Omental fat pad (tissue), 4 donors: ENCODE measurements around the gene AURKAIP1. TPM values are rescaled to one million over a fixed set of nuclear protein-coding genes. Genes with fewer than 3 reads are reported as not detected.
A peak's percentile ranks its signal among the peaks of the same experiment; 100 is the strongest.

Source experiments
- ATAC-seq: fragments of 150-250 bp; one replicate; pipeline ENCODE4 v1.9.1; 2016; ENCODE audit warnings: mild to moderate bottlenecking, moderate library complexity; ENCODE audit not compliant: low FRiP score
- DNase-seq: peaks from one replicate; pipeline ENCODE4 v3.0.0-alpha.2; 2019; ENCODE audit warnings: low spot score
- CTCF ChIP-seq, 3 donors: fragments of 450-650 bp; IDR thresholded peaks; one replicate each; pipeline ENCODE4 v1.5.1; 2016 to 2017; ENCODE audit warnings: antibody characterized with exemption in 3 of 3, mild to moderate bottlenecking in 3 of 3, moderate library complexity in 2 of 3
- total RNA-seq, 4 donors: library from RNA; depleted of rRNA; stranded (reverse); fragments of >200 nt; gene quantifications; one replicate each; pipeline ENCODE4 v1.1.0, GENCODE V29; 2016

The AURKAIP1 gene
- total RNA-seq, 4 donors from 2014 or later = 96.3 to 115 (median 105) TPM

- TF ChIP-seq CTCF (IDR thresholded peaks at IDR 0.05) = no peak
- DNase-seq (no peak), ATAC-seq (no peak)
Observed at GRCh38 chr1:1326075-1326605, 48.9 kb downstream of the AURKAIP1 start.

- ATAC-seq (no peak), DNase-seq (no peak)
- TF ChIP-seq CTCF (IDR thresholded peaks at IDR 0.05) = no peak
Observed at GRCh38 chr1:1325288-1326074, 49.5 kb downstream of the AURKAIP1 start.

- no peak for TF ChIP-seq CTCF (IDR thresholded peaks at IDR 0.05)
- peak; percentile 80 for DNase-seq
- ATAC-seq = peak; percentile 79
Observed at GRCh38 chr1:1324524-1325287, 50.3 kb downstream of the AURKAIP1 start, which contains the start of the genes CPTP and INTS11. Gene CPTP (plus strand): TSS chr1:1324802. CDS start chr1:1326911, 2,109 bp downstream. Gene INTS11 (minus strand): TSS chr1:1324660. CDS start chr1:1324608, 52 bp downstream.

- DNase-seq (no peak), ATAC-seq (peak; percentile 2)
- no peak for TF ChIP-seq CTCF (IDR thresholded peaks at IDR 0.05)
Observed at GRCh38 chr1:1324084-1324523, 50.9 kb downstream of the AURKAIP1 start.

Other genes starting within 250 kb of the AURKAIP1 start
- gene TTLL10, start 201.3 kb downstream of the AURKAIP1 start, total RNA-seq = 1 to 10 TPM in 1 of 4 donors, under 1 TPM in 2, not detected in 1; 0.48 to 1.0 (median 0.95) TPM
- 1 to 10 TPM in 2 of 4 donors, under 1 TPM in 1, not detected in 1; 0.44 to 2.8 (median 1.7) TPM for gene TNFRSF18, start 168.6 kb downstream of the AURKAIP1 start, total RNA-seq
- gene TNFRSF4, start 161.1 kb downstream of the AURKAIP1 start, total RNA-seq = 10 to 100 TPM in 1 of 4 donors, 1 to 10 TPM in 3; 2.4 to 10.7 (median 5.9) TPM
- gene SDF4, start 143.2 kb downstream of the AURKAIP1 start, total RNA-seq = 100 to 1,000 TPM in 2 of 4 donors, 10 to 100 TPM in 2; 78.3 to 122 (median 98.8) TPM
- gene B3GALT6, start 143.0 kb downstream of the AURKAIP1 start, total RNA-seq = 10 to 100 TPM; 14.6 to 27.1 (median 22.1) TPM
- gene C1QTNF12, start 128.5 kb downstream of the AURKAIP1 start, total RNA-seq = 1 to 10 TPM in 3 of 4 donors, not detected in 1; 1.0 to 5.2 (median 1.8) TPM
- 10 to 100 TPM; 30.4 to 50.3 (median 42.9) TPM for gene UBE2J2, start 101.4 kb downstream of the AURKAIP1 start, total RNA-seq
- gene SCNN1D, start 94.8 kb downstream of the AURKAIP1 start, total RNA-seq = 1 to 10 TPM in 3 of 4 donors, under 1 TPM in 1; 0.96 to 4.9 (median 2.7) TPM
- gene ACAP3, start 67.3 kb downstream of the AURKAIP1 start, total RNA-seq = 10 to 100 TPM; 19.2 to 41.8 (median 38.1) TPM
- gene PUSL1, start 66.6 kb downstream of the AURKAIP1 start, total RNA-seq = 10 to 100 TPM; 15.7 to 26.0 (median 17.5) TPM
- gene INTS11, start 50.5 kb downstream of the AURKAIP1 start, total RNA-seq = 100 to 1,000 TPM in 1 of 4 donors, 10 to 100 TPM in 3; 71.9 to 103 (median 86.2) TPM
- gene CPTP, start 50.4 kb downstream of the AURKAIP1 start, total RNA-seq = 10 to 100 TPM in 2 of 4 donors, 1 to 10 TPM in 2; 8.5 to 18.6 (median 11.5) TPM
- under 1 TPM; 0.12 to 0.32 (median 0.16) TPM for gene TAS1R3, start 43.9 kb downstream of the AURKAIP1 start, total RNA-seq
- 10 to 100 TPM; 56.6 to 65.0 (median 61.8) TPM for gene DVL1, start 25.8 kb downstream of the AURKAIP1 start, total RNA-seq
- 100 to 1,000 TPM in 1 of 4 donors, 10 to 100 TPM in 3; 78.2 to 147 (median 83.3) TPM for gene MXRA8, start 16.7 kb downstream of the AURKAIP1 start, total RNA-seq
- 100 to 1,000 TPM; 142 to 273 (median 204) TPM for gene CCNL2, start 24.1 kb upstream of the AURKAIP1 start, total RNA-seq
- 100 to 1,000 TPM; 106 to 170 (median 136) TPM for gene MRPL20, start 32.1 kb upstream of the AURKAIP1 start, total RNA-seq
- 1 to 10 TPM; 2.6 to 7.3 (median 3.8) TPM for gene ANKRD65, start 46.1 kb upstream of the AURKAIP1 start, total RNA-seq
- gene VWA1, start 60.5 kb upstream of the AURKAIP1 start, total RNA-seq = 10 to 100 TPM in 3 of 4 donors, 1 to 10 TPM in 1; 6.8 to 21.1 (median 13.8) TPM
- 1 to 10 TPM in 2 of 4 donors, under 1 TPM in 1, not detected in 1; 0.69 to 3.5 (median 2.4) TPM for gene ATAD3C, start 74.5 kb upstream of the AURKAIP1 start, total RNA-seq
- 10 to 100 TPM; 11.0 to 91.6 (median 16.5) TPM for gene ATAD3B, start 96.6 kb upstream of the AURKAIP1 start, total RNA-seq
- gene ATAD3A, start 137.0 kb upstream of the AURKAIP1 start, total RNA-seq = 10 to 100 TPM; 17.3 to 38.5 (median 20.7) TPM
- 1 to 10 TPM; 2.6 to 3.5 (median 3.1) TPM for gene TMEM240, start 165.4 kb upstream of the AURKAIP1 start, total RNA-seq
- 100 to 1,000 TPM in 3 of 4 donors, 10 to 100 TPM in 1; 95.7 to 130 (median 107) TPM for gene SSU72, start 199.7 kb upstream of the AURKAIP1 start, total RNA-seq
- gene FNDC10, start 224.9 kb upstream of the AURKAIP1 start, total RNA-seq = 1 to 10 TPM in 3 of 4 donors, not detected in 1; 1.9 to 2.6 (median 2.2) TPM
- 10 to 100 TPM; 33.7 to 52.2 (median 40.2) TPM for gene MIB2, start 240.3 kb upstream of the AURKAIP1 start, total RNA-seq